K562 (cell line): ENCODE data around the gene MAPK8IP1. TPM values are rescaled to one million over a fixed set of nuclear protein-coding genes. Genes with fewer than 3 reads are reported as not detected.

Experiments used
- BDP1 ChIP-seq: IDR thresholded peaks from 3 replicates; pipeline ENCODE4 v1.6.1; 2011; ENCODE audit not compliant: insufficient read length, insufficient read depth
- BRF2 ChIP-seq: IDR thresholded peaks from 3 replicates; pipeline ENCODE4 v1.6.1; 2011; ENCODE audit warnings: borderline replicate concordance, mild to moderate bottlenecking; ENCODE audit not compliant: insufficient read length, insufficient read depth
- CBFA2T3 ChIP-seq: fragments of 450-650 bp; IDR thresholded peaks from 2 replicates; pipeline ENCODE4 v1.6.1; 2017
- CCNT2 ChIP-seq: IDR thresholded peaks from 2 replicates; pipeline ENCODE4 v1.6.1; 2011; ENCODE audit warnings: borderline replicate concordance, low read depth, mild to moderate bottlenecking, moderate library complexity, mixed read lengths, low read length; ENCODE audit not compliant: insufficient read length; ENCODE audit errors: extremely low read depth
- CEBPZ ChIP-seq: fragments of 150-350 bp; IDR thresholded peaks from 2 replicates; pipeline ENCODE4 v1.6.1; 2014; ENCODE audit warnings: low read depth, mild to moderate bottlenecking, low read length, borderline replicate concordance
- CHD1 ChIP-seq: fragments of 200-600 bp; sonication (generic); IDR thresholded peaks from one replicate; pipeline ENCODE4 v1.6.1; 2012; ENCODE audit warnings: mild to moderate bottlenecking, moderate library complexity, low read length, inconsistent platforms
- DMBX1 ChIP-seq: fragments of 250-450 bp; sonication (Bioruptor Pico); IDR thresholded peaks from 2 replicates; pipeline ENCODE4 v1.8.0; 2022; ENCODE audit warnings: inconsistent platforms, mild to moderate bottlenecking, moderate library complexity, borderline replicate concordance
- GATAD2B ChIP-seq: fragments of 450-650 bp; IDR thresholded peaks from 2 replicates; pipeline ENCODE4 v1.6.1; 2017; ENCODE audit warnings: mild to moderate bottlenecking, borderline replicate concordance
- HDAC3 ChIP-seq: fragments of 450-650 bp; IDR thresholded peaks from 2 replicates; pipeline ENCODE4 v1.6.1; 2018; ENCODE audit warnings: borderline replicate concordance, mild to moderate bottlenecking, moderate library complexity; ENCODE audit not compliant: partially characterized antibody
- HMG20B ChIP-seq: fragments of 250-450 bp; sonication (Bioruptor Pico); IDR thresholded peaks from 2 replicates; pipeline ENCODE4 v1.5.0; 2021; ENCODE audit warnings: mild to moderate bottlenecking
- KHSRP ChIP-seq: fragments of 450-650 bp; IDR thresholded peaks from 2 replicates; pipeline ENCODE4 v1.6.1; 2017
- MEIS2 ChIP-seq: fragments of 450-650 bp; IDR thresholded peaks from 2 replicates; pipeline ENCODE4 v1.6.1; 2014; ENCODE audit warnings: mild to moderate bottlenecking; ENCODE audit not compliant: partially characterized antibody
- MTF1 ChIP-seq: fragments of 250-450 bp; sonication (Bioruptor Pico); IDR thresholded peaks from 2 replicates; pipeline ENCODE4 v1.9.0; 2021; ENCODE audit warnings: moderate library complexity, mild to moderate bottlenecking, inconsistent platforms, borderline replicate concordance
- MYBL2 ChIP-seq, 2 experiments: fragments of 450-650 bp in 1 of 2; sonication (generic) in 1 of 2; formaldehyde crosslinking in 1 of 2; IDR thresholded peaks; 2 replicates each; pipeline versions ENCODE4 v1.6.1 to v1.8.1; 2017 to 2022; ENCODE audit warnings: borderline replicate concordance in 1 of 2, inconsistent platforms in 1 of 2, low read depth in 1 of 2, mild to moderate bottlenecking in 1 of 2, missing genetic modification reagents in 1 of 2, moderate library complexity in 1 of 2
- NCOA6 ChIP-seq: fragments of 450-650 bp; IDR thresholded peaks from 2 replicates; pipeline ENCODE4 v1.6.1; 2017; ENCODE audit warnings: mild to moderate bottlenecking
- NEUROD1 ChIP-seq: fragments of 150-350 bp; IDR thresholded peaks from 2 replicates; pipeline ENCODE4 v1.6.1; 2014; ENCODE audit warnings: borderline replicate concordance, low read length, low read depth; ENCODE audit not compliant: partially characterized antibody
- PRMT5 ChIP-seq: sonication (generic); formaldehyde crosslinking; IDR thresholded peaks from 2 replicates; pipeline ENCODE4 v1.5.0; 2020; ENCODE audit warnings: missing genetic modification reagents
- PTTG1 ChIP-seq: fragments of 450-650 bp; IDR thresholded peaks from 2 replicates; pipeline ENCODE4 v1.6.1; 2016; ENCODE audit warnings: low read depth, mild to moderate bottlenecking, missing genetic modification characterization, missing compliant biosample characterization
- SP1 ChIP-seq: sonication (generic); formaldehyde crosslinking; IDR thresholded peaks from 2 replicates; pipeline ENCODE4 v1.8.1; 2022; ENCODE audit warnings: mild to moderate bottlenecking, missing genetic modification reagents
- TAF15 ChIP-seq: fragments of 200-400 bp; formaldehyde crosslinking; IDR thresholded peaks from 2 replicates; pipeline ENCODE4 v1.6.1; 2017; ENCODE audit warnings: mild to moderate bottlenecking, low read depth, low read length, moderate library complexity
- TARDBP ChIP-seq: fragments of 450-650 bp; IDR thresholded peaks from 2 replicates; pipeline ENCODE4 v1.6.1; 2016
- ZNF134 ChIP-seq: fragments of 250-450 bp; sonication (Bioruptor Pico); conservative IDR thresholded peaks from 2 replicates; pipeline ENCODE4 v1.4.0; 2020
- ZNF143 ChIP-seq: sonication (generic); formaldehyde crosslinking; IDR thresholded peaks from 2 replicates; pipeline ENCODE4 v1.9.0; 2022; ENCODE audit warnings: mild to moderate bottlenecking, missing genetic modification reagents
- polyA plus RNA-seq, 8 experiments: library from polyadenylated mRNA; depleted of rRNA in 4 of 8; stranded (reverse) in 5 of 8; unstranded in 3 of 8; fragments of >200 nt; fragmentation: Nextera tagmentation in 2 of 8; fragmentation: Illumina TruSeq in 1 of 8; extraction: Ambion mirVana in 2 of 8; extraction: Trizol in 1 of 8; gene quantifications; 2 replicates each; pipeline versions ENCODE4 v1.2.1 to v1.2.3, GENCODE V29; 2011 to 2014; ENCODE audit warnings: inconsistent platforms in 1 of 8, missing spikeins in 1 of 8
- total RNA-seq, 7 experiments: library from RNA; depleted of rRNA in 6 of 7; stranded (reverse); fragments of >200 nt in 6 of 7; fragmentation: Illumina TruSeq in 2 of 7; extraction: Trizol in 2 of 7; gene quantifications; 2 replicates each; pipeline versions ENCODE4 v1.2.1 to v1.2.3, GENCODE V29; 2011 to 2021; ENCODE audit warnings: low replicate concordance in 1 of 7
- TF ChIP-seq, protein P1 (sequence below), 2 experiments: fragments of 250-450 bp in 1 of 2; fragments of 450-650 bp in 1 of 2; sonication (Bioruptor Pico) in 1 of 2; IDR thresholded peaks; 2 replicates each; pipeline versions ENCODE4 v1.6.1 to v1.8.0; 2016 to 2021; ENCODE audit warnings: mild to moderate bottlenecking in 2 of 2, moderate library complexity in 2 of 2, missing compliant biosample characterization in 1 of 2, missing genetic modification characterization in 1 of 2

MAPK8IP1 gene
- total and polyA plus RNA-seq, 9 of the 15 experiments (the other 6 are each of a cell fraction or from before 2014, with no cell fraction given): 0.13 to 6.9 (median 2.5) TPM

DNA sequence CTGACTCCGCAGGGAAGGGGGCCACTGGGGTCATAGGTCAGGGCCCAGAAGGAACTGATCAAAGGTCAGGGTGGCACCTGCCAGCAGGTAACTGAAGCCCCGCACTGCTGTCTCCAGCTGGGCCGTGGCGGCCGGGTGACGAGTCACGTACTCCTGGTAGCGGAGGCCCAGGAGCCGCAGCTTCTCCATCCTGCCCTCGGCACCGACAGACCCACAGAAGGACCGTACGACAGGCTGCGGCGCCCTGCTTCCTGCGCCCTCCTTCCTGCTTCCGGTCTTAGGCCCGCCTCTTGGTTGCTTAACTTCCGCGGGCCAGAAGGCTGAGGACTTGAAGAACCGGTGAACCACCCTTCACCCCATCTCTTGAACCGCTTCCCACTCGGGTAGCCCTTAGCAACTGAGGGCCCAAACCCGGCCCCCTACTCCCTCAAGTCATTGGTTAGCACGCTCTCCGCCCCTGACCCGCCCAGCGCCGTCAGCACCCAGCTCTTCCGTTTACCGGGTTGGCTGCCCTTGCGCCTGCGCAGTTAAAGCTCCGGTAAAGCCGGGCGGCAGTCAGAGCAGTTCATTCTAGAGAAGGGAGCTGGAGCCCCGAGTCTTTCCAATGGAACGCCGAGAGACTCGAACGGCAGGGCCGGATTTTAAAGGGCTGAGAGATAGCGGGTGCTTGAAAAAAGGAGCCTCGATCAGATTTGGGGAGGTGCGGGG is 32.3 kb downstream of the MAPK8IP1 start, which contains the start of gene PEX16 (continued):
- TF ChIP-seq PTTG1 (tag): no peak
- TF ChIP-seq TARDBP: no peak
- no peak for TF ChIP-seq HMG20B (CRISPR knock-in tag)
- no peak for TF ChIP-seq BDP1
- no peak for TF ChIP-seq GATAD2B
- no peak for TF ChIP-seq NCOA6
- no peak for TF ChIP-seq KHSRP
- TF ChIP-seq CEBPZ: no peak; the same call in 1 of the 2 replicates
- TF ChIP-seq MEIS2: peak; percentile 82
- TF ChIP-seq MTF1 (CRISPR knock-in tag): no peak
- TF ChIP-seq DMBX1 (CRISPR knock-in tag): no peak
- TF ChIP-seq PRMT5: no peak
- no peak for TF ChIP-seq CBFA2T3
- no peak for TF ChIP-seq BRF2
- peak; percentile 83 for TF ChIP-seq SP1 (CRISPR knock-in tag)
- TF ChIP-seq NEUROD1: peak; percentile 44
- no peak for TF ChIP-seq CHD1
- TF ChIP-seq ZNF134: no peak
- TF ChIP-seq ZNF143 (CRISPR knock-in tag): no peak
- no peak for TF ChIP-seq HDAC3
- no peak for TF ChIP-seq MYBL2 (IDR thresholded peaks at IDR 0.05; ENCODE audit: low read depth)
- no peak for TF ChIP-seq MYBL2 (CRISPR knock-in tag; IDR thresholded peaks at IDR 0.05; ENCODE audit: borderline replicate concordance)
- TF ChIP-seq, protein P1, sequence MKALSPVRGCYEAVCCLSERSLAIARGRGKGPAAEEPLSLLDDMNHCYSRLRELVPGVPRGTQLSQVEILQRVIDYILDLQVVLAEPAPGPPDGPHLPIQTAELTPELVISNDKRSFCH (CRISPR knock-in tag; IDR thresholded peaks at IDR 0.05): no peak
- TF ChIP-seq, protein P1 (tag; IDR thresholded peaks at IDR 0.05): no peak
- no peak for TF ChIP-seq CCNT2
- TF ChIP-seq TAF15: no peak
